GM19468 (cell line): Measurements from ENCODE around the gene ZEB2.

ENCODE experiments used
- ATAC-seq: cut with Tn5 transposase; IDR thresholded peaks from one replicate; pipeline ENCODE4 v1.9.1; 2021; ENCODE audit warnings: mild to moderate bottlenecking, moderate library complexity, moderate number of reproducible peaks; ENCODE audit not compliant: unreplicated experiment; ENCODE audit errors: extremely low read depth

ZEB2 gene

DNA sequence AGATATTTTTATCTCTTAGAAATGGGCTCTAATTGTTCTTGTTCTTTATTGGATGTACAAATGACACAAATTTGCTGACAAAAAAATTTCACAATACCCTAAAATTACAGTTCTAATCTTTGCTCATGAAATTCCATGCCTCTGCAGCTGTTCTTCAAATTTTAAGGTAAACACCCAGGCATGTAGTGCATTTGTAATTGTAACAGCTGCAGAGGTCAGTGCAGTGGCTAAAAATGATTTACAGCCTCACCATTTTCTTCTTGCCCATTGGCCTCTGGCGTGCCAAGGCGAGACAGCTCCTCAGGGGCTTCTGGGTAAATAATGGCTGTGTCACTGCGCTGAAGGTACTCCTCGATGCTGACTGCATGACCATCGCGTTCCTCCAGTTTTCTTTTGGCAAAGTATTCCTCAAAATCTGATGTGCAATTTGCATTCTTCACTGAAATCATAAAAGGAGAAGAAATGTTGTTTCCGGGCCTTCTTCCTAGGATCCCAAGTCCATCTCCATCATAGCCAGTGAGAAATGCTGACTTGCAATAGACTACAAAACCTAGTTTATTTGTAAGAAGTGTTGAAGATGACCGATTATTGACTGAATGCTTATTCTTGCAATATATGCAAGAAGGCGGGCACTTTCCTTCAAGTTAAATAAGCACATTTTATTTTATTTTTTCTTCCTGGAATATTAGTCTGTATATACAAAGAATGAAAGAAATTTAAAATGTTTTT, 115.2 kb downstream of the ZEB2 start:
- ATAC-seq: no peak

GRCh38 chr2:144403933-144404332, 116.0 kb downstream of the ZEB2 start:
- ATAC-seq: no peak

DNA sequence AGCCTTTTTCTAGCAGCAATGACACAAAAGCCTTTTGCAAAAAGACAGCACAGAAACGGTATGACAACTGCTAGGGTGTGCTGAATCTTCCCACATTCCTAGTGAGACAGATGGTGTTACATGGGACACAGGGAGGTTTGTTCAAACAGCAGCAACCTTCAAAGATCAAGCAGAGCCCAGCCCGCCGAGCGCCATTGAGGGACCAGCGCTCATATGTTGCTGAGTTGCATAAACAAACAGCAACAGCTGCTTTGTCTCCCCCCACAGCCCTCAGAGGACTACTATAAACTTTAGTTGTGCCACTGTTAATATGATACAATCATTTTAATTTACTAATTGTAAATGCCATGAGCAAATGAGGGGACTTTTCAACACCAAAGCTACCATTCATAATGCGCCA, 117.7 kb downstream of the ZEB2 start:
- ATAC-seq: no peak

GRCh38 chr2:144401036-144401435, 118.9 kb downstream of the ZEB2 start:
- no peak for ATAC-seq

DNA sequence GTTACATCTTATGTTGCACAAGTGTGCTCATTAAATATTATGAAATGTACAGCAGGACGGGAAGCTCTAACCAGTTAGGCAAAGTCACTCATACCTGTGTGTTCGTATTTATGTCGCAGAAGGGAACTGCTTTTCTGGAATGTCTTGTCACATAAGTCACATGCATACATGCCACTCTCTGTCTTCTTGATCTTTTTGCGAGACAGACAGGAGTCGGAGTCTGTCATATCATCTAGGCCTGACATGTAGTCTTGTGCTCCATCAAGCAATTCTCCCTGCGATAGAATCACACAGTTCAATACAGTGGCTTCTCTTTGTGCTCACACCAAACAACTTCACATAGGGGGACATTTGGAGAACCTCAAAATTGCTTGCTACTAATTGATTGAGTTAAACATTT, 123.6 kb downstream of the ZEB2 start:
- ATAC-seq: no peak

DNA sequence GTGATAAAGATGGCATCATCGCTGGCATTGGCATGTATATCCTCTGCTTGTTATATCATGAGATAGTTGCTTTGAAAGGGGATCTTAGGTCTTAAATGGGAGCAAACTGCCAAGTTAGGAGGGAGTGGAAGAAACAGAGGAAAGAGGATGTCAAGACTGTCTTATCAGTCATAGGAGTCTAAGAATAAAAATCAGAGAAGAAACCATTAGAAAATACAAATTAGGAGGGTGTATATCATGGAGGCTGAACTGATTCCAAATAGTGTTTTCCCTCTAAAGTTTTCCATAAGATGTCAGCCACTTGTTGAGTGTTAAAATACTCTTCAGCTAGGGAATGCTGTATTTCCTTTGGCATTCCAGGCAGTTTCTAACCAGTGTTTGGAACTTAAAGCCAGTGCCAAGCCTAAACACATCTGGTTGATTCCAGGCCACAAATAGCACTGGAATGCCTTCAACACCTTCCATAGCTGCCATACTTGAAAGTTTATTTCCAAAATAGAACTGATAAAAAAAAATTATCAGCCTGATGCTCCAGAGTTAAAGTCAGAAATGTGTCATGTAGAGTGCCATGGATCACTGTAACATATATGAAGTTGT, 129.4 kb downstream of the ZEB2 start:
- ATAC-seq: no peak

GRCh38 chr2:144389930-144390311, 130.0 kb downstream of the ZEB2 start:
- no peak for ATAC-seq

DNA sequence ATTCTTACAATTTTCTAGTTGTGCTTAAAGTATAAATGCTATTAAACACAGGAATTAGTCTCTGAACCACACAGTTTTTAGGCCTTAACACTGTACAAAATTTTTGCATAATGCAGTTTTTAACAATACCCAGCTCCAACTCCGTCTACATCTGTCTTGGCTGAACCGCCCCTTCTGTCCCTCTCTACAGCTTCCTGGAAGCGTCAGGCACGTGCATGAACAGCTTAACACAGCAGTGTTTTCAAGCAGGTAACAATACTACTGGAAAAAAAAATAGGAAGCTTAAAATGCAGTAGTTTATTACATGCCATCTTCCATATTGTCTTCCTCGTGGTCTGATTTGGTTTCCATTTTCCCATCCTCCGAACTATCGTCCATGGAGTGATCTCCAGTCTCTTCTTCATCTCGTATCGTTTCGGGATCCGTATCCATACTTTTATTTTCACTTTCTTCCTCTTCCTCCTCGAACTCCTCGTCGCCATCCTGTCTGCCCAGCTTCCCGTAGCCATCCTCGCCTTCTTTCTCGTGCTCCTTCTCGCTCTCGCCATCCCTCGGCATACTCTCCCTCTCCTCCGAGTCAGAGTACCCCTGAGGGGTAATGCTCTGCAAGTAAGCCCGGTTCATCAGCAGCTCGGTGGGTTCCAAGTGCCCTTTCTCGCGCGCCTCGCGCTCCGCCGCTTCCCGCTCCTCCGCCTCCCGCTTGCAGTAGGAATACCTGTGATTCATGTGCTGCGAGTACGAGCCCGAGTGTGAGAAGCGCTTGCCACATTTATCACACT, 130.6 kb downstream of the ZEB2 start:
- ATAC-seq: no peak

DNA sequence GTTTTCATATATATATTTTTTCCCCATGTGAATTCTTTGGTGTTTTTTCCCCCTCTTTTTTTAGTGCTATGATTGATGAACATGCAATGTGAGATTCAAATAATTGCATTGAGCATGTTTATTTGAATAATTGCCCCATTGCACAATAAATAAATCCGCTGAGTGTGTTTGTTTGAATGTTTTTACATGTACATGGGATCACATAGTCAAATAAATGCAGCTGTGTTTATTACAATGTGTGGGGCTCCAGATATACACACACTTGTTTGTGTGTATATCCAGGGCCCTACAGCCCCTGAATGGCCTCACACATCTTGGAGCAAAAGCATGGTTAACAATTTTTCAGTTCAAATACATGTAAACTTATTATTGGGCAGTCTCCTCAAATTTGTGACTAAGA, 134.5 kb downstream of the ZEB2 start:
- ATAC-seq: no peak

DNA sequence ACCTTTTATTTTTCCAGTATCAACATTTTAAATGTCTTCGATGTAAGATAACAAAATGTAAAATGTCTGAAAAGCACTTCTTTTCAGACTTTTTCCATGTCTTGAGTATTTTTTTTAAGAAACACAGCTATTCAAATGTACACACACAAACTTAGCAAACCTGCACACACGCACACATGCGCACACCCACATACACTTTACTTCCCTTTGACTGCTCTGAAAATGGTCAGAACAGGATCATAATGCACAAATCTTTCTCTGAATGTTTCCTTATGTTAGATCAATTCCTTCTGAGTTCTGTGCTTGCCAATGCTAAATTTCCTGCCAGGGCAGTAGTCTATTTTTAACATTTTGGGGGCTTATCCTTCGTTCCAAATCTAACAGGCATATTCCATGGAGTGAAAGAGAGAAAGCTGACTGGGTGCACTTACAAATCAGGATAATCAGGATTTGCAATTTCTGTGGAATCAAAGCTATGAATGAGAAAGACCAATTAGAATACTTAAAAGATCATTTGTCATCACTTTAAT, 136.3 kb downstream of the ZEB2 start:
- ATAC-seq: no peak

DNA sequence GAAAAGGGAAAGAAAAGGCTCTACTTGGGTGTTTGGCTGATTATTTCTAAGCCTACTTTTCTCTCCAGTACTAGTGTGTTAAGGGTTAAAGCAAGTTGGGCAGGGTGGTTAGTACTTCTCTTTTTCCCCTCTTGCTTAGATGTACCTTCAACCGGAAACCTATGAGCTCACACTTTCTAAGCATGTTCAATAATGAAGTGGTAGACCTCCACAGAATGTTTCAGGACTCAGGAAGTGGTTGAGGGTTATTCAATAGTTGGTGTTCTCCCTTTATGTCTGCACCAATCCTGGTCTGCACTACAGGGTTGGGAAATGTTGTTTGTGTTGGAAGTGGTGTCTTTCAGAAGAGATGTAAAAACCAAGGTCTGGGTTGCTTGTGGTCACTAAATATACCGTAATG, 137.1 kb downstream of the ZEB2 start:
- ATAC-seq: peak; percentile 99

- no peak for ATAC-seq
These were observed 138.2 kb downstream of the ZEB2 start for GRCh38 chr2:144381716-144382115.

GRCh38 chr2:144379851-144380311, 140.0 kb downstream of the ZEB2 start:
- no peak for ATAC-seq

GRCh38 chr2:144378551-144378950, 141.4 kb downstream of the ZEB2 start:
- no peak for ATAC-seq

DNA sequence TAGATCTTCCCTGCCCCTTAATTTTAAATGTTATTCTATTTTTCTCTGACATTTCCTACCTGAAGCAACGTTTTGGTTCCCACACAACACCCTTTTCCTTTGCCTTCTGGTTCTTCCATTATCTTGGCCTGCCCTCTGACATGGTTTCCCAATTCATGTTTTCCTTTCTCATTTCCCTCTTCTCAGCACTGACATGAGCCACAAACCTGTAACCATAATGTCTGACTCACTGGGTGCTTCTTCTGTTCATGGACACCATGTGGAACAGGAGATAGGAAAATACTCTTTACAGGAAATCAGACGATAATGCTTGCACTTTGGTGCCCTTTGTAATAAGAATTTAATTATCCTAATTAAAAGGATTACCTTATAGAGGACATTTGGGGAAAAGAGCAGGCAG, 142.0 kb downstream of the ZEB2 start:
- ATAC-seq: no peak

- ATAC-seq: no peak
These were observed 143.0 kb downstream of the ZEB2 start for GRCh38 chr2:144376926-144377325.

- ATAC-seq: no peak
These were observed 143.5 kb downstream of the ZEB2 start for GRCh38 chr2:144376460-144376859.

DNA sequence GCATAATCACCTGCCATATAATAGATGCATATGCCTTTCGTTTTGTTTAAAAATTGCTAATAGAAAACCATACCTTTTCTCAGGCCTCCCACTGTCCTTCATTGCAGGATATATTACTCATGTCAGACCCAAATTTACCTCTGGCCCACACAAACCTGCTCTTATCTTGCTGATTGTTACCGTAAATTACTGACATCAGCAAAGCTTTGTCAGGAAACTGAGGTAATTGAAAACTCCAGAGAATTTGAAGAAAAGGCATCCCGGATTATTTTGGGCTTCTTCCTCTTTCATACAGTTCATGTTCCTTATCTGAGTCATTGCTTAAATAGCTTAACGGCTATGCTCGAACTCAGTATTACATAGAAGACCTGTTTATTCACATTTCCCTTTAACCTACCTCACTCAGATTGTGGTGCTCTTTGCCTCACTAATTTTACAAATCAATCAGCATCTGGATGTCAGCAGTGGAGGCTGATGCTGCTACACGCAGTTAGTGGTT, 145.7 kb downstream of the ZEB2 start:
- peak; percentile 61 for ATAC-seq

DNA sequence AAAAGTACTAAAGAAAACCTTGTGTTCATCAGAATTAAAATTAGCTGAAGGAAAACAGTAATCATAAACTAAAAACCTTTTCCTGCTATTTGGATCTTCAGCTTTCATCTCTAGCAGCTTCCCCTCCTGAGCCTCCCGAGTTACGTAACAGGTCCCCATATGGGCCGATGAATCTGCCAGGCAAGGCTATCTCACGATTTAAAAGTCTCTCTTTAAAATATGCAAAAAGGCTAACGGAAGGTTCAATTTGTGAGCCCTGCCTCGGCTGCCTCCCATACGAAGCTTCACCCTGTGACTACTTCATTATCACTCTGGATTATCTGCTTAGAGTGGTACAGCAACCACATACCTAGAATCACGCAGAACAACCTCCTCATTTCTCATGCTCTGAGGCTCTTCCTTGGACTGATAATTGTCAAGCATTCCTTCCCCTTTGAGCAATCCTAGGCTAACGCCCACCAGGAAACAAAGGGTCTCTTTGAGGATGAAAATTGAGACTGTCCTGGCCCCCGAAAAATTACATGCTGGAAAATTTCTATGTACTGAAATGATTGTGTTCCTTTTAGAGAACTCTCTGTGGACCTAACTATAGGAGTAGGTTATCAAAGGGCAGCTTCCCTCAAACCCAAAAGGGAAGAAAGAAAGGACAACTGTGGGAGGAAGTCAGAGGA, 147.4 kb downstream of the ZEB2 start:
- ATAC-seq: no peak

- ATAC-seq: no peak
These were observed 148.9 kb downstream of the ZEB2 start for GRCh38 chr2:144370937-144371584.
